GM21723 (cell line): ENCODE measurements around the gene TNFAIP1.
A peak's percentile ranks its signal among the peaks of the same experiment; 100 is the strongest.

Source experiments
- ATAC-seq: cut with Tn5 transposase; IDR thresholded peaks from one replicate; pipeline ENCODE4 v1.9.1; 2021; ENCODE audit warnings: mild to moderate bottlenecking, moderate library complexity; ENCODE audit not compliant: unreplicated experiment

The TNFAIP1 gene

DNA sequence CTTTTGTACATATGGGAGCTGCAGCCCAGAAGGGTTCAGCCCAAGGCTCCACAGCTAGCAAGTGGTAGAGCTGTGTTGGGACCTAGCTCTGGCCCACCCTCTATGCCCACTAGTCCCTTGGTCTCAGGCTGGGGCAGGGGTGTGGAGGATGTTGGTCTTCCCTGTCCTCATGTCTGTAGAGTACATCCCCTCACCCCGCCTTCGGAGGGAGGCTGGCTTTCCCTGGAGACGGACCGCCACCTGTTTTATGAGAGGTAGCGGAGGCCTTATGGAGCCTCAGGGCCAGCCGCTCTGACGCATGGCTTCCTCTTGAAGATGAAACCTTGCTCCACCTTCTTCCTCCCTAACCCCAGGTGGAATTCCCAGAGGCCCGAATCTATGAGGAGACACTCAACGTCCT, 8.4 kb downstream of the TNFAIP1 start:
- ATAC-seq, result no peak

DNA sequence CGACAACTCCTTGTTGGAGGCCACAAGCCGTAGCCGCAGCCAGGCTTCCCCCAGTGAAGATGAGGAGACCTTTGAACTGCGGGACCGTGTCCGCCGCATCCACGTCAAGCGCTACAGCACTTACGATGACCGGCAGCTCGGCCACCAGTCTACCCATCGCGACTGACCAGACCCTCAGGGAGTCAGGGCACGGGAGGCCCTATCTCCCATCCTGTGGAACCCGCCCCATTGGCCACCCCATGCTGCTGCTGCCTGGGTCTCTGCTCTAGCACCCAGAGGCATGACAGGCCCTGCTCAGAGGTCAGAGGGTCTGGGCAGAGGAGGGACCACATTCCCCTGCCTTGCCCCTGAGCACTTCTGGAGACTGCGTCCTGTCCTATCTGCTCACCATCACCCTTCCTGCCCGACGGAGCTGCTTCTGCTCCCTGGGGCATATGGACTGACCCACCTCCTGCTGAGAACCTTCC, 8.9 kb downstream of the TNFAIP1 start:
- no peak for ATAC-seq

DNA sequence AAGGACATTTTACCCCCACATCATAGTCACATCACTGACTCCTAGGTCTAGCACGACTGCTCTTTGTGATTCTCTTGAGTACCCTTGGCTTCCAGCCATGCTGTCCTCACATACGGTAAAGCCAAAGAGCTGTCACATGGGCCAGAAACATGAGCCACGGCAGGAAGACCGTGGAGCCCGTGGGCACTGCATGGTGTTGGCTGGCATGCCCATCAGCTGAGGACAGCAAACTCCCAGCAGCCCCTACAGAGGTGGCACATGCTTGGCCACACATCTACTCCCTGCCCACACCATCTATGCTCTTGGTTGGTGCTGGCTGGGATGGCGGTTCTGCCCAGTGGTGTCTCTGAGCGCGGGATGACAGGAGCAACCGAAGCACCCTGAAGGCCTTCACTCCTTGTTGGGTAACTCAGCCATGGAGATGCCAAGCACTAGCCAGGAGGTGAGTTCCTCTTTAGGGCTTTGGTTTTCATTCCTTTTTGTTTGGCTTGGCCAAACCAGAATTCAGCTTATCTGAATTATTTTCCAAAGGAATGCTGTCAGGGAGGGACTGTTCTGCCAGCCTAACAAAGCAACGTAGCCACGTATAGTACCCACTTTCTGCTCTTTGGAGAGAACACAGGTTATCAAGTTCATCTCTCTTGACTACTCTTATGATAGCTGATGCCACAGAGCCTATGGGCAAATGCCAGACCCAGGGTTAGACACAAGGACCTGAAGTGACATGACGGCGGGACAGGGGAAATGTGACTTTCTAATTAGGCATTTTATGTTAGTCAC, 10.0 kb downstream of the TNFAIP1 start:
- no peak for ATAC-seq

DNA sequence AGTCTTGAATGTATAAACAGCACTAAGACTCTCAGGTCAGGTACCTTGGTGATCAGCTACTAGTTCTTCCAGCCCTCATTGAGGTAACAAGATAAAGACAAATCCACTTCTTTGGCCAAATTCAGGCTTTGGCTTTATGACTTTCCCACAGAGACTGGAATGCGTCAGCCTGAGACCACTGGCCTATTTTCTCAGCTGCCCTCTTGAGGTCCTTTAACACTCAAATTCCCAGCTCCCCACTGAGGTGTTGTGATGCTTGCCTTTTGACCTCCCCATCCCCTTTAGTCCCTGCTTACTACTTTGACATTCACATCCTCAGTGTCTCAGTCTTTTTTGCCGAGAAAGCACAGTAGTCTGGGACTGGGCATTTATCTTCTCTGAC, 10.6 kb downstream of the TNFAIP1 start:
- ATAC-seq, result no peak

DNA sequence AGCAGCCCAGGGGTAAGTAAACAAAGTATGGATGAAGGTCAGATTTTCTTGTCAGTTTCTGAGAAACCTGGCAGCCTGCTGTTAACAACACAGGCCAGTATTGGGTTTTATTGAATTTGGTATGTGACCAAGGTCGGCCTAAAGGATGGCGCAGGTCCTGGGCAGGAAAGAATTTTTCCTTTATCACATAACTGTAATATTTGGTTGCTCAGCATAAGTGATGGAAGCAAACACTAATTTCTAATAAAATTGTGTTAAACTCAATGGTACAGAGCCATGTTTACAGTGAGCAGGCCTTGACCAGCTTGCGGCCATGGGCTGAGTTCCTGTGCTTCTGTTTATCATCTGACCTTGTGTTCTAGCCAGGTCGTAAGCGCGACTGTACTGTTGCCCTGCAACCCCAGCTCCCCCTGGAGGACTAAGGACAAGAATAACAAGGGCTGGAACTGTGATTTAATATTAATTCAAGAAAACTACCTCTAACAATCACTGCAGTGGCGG, 11.2 kb downstream of the TNFAIP1 start:
- no peak for ATAC-seq

DNA sequence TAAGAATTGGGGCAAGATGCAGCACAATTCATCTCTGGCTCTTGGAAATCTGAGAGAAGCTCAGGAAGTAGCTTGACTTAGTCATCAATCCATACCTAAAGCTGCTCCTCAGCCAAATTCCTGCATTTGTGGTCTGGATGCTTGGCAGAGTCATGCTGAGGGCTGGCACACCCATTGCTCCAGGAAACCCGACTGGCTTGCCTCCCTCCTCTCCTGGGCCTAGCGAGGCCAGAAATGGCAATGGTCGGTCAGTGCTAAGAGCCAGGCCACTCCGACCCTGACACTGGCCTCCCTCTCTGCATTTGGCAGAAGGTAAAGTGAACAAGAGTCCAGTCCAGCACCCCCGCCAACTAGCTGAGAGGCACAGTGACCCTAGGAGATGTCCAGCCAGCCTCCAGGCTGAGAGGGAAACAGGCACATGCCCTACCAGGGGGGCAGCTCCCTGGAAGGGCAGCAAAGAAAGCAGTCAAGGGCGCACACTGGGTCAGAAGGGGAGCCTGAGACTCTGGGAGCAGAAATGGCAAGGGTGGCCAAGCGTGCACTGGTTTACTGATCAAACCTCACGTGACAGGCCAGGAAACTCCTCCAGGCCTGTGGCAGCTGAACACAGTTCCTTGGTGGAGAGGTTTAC, 11.8 kb downstream of the TNFAIP1 start:
- no peak for ATAC-seq

DNA sequence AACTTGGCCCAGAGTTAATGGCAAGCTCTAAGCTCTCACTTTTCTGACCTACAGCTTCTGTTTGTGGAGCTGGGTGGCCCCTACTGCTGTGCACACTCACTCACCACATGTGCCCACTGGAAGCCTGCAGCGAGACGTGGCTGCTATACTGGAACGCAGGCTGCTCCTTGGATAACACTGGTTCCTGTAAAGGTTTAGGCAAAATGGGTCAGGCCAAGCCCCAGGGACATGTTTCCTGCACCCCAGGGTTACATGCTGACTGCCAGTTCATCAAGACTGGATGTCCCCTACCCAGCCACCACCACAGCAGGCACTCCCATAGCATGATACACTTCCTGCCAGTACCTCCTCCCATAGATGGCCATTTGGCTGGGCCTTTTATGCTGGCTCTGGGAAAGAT, 13.4 kb downstream of the TNFAIP1 start:
- ATAC-seq, result no peak

DNA sequence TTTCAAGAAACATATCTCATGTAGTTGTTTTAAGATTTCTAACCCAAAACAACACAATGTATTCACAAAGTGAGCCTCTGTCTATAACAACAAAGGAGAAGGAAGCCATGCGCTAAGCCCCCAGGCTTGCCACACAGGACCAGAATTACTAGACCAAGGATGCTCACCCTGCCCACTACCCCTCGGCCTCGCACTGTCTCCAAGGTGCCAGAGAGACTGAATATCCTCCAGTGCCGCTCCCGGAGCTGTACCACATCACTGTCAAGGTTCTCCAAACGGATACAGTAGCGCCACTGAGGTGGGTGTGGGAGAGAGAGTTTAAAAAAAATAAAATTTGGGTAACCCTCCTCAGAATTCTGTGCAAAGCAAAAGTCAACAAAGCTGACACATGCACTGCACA, 14.7 kb downstream of the TNFAIP1 start:
- no peak for ATAC-seq

DNA sequence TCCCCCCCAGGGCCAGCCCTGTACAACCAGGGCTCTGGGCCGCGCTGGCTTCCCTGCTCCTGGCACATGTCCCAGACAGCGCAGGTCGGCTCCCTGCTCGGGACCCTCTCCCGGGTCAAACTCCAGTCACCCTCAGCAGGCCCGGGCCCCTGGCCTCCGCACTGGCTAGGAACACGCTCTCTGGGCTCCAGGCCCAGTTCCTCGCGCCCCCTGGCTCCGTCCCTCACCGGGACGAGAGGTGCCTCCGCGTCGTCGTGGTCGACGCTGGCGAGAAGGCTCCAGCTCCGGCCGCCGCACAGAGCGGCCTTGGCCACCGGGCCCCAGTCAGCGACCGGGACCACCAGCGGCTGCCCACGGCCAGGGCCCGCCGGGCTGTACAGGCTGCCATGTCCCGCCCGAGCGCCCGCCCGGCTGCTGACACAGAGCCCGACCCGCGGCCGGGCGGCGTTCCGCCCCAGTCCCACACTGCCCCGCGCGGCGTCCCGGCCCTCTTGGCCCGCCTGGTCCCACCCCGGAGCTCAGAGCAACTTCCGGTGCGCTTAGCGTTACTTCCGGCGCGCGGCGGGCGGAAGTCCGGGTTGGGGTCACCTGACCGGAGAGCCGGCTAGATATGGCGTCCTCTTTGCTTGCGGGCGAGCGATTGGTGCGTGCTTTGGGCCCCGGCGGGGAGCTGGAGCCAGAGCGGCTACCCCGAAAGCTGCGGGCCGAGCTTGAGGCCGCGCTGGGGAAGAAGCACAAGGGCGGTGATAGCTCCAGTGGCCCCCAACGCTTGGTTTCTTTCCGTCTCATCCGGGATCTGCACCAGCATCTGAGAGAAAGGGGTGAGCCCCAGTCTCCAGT, 21.7 kb downstream of the TNFAIP1 start, which contains the start of gene POLDIP2:
Gene POLDIP2, minus strand, starts transcription at position 467 of the 840 bp plus-strand sequence. Its CDS starts 79 bp downstream, at position 388.
- peak; percentile 94 for ATAC-seq

DNA sequence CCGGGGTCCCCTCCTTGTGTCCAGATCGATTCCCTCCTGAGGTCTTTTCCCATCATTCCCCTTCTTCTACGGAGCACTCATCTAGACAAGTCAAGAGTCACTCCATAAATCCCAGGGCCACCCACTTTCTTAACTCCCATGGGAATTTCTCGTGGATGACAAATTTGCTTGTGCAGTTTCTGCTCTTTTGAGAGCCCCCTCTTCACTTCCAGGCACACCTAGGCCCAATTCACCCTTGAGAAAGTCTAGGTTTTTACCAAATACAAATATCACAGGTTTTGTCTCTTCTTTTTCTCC, 22.3 kb downstream of the TNFAIP1 start:
- no peak for ATAC-seq

DNA sequence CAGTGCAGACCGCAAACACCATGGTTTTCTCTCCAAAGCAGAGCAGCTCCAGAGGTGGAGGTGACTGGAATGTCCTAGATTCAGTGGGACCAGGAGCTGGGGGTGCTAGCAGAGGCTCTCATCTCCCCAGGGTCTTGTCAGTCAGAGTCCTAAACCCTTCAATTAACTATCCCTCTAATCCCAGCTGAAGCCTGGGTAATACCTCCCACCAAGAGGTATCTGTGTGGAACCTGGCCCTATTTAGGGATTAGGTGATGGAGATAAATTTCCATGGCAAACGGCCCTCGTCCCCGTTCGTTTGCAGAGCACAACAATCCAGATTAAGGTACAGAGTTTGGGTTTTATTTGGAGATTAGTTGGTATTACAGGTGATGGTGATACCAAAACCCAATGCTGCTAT, 27.6 kb downstream of the TNFAIP1 start:
- no peak for ATAC-seq

DNA sequence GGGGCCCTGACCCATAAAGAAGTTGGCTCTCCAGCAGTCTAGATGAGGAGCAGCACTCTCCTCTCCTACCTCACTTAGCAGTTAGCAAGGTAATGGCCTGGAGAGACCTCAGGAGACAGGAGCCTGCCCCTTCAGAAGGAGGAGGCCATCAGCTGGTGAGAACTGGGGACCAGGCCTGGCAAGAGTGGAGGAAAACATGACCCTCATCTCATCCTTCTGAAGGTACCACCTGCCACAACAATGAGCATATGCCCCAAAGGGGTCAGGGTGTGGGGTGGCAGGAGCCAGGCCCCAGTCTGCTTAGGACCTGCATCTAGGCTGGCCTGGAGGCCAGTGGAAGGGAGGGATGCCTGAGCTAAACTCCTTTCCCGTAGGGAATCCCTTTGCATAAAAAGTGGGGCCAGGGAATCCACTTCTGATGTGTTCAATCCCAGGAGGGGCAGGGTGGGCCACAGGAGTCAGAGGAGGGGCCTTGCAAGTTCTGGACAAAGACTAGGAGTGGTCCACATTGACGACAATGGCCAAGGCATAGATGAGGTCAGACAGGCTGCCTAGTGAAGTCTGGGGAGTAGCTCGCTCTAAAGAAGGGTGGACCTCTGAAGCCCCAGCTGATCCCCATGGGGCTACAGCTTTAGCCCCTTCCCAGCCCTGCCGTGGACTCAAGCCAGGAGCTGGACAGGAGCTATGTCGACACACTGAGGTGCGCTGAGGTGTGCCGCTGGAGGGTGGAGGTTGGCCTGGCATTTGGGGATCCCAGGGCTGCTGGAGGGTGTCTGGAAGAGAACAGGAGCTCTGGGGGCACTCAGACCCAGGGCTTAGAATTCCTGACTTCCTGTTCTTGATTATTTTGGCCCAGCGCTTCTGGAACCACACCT, 28.5 kb downstream of the TNFAIP1 start:
- ATAC-seq, result no peak

DNA sequence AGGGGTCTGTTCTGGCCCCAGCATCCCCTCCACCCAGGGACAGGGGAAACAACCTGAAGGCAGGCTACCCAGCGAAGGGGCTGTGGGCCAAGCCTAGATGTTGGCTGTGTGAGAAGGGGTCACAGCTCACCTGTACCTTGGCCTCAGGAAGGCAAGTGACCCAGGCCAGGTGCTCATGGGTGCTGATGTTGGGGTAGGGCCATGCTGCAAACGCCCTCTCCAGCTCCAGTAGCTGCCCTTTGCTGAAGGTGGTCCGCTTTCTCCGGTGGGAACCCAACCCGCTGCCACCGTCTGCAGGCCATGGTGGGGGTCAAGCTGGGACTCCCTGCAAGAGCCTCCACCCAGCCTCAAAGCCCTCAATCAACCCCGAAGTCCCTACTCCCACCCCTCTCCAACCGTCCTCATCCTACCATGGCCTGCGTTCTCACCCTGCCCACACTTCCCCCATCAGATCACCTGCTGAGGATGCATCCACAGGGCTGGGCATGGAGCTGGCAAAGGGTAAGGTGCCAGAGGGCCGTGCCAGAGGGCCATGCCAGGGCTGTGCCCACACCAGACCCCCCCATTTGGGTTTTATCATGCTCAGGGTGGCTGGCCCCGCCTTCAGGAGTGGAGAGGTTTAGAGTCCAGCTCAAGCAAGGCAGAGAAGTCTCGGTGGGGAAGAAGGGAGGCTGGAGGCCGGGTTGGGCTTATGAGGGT, 29.3 kb downstream of the TNFAIP1 start, which contains the start of gene SEBOX:
Gene SEBOX, minus strand, starts transcription at position 535 of the 699 bp plus-strand sequence. Its CDS starts 48 bp downstream, at position 487.
- no peak for ATAC-seq

DNA sequence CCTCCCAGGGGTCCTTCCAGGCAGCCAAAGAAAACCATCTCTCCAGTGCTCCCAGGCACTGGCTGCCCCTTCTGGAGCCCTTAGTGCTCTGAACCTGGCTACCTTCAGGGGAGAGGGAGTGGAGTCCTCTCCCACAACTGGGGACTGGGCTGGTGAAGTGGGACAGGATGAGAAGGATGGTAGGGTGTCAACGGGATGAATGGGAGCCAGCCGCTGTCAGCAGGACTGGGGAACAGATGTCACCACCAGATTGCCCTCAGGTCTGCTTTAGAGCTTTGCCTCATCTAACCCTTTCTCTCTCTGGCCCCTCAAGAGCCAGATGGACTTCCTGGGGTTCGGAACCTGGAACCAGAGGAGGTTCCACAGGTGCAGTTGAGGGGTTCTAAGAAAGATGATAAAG, 29.9 kb downstream of the TNFAIP1 start:
- ATAC-seq, result no peak

DNA sequence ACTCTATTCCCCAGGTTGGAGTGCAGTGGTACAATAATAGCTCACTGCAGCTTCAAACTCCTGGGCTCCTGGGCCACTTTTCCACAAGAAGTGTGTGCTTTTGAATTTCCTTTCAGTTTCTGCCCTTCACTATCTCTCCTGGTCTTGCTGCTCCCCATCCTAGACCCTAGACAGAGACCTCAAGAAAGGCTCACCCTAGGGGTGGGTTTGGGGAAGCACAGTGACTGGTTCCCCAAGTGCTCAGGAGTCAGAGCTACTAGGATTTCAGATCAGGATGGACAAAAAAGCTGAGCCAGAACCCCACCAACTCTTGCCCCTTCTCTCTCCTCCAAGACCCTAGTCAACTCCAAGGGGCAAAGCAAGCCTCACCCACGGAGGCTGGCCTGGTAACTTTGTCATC, 31.0 kb downstream of the TNFAIP1 start:
- ATAC-seq, result no peak

DNA sequence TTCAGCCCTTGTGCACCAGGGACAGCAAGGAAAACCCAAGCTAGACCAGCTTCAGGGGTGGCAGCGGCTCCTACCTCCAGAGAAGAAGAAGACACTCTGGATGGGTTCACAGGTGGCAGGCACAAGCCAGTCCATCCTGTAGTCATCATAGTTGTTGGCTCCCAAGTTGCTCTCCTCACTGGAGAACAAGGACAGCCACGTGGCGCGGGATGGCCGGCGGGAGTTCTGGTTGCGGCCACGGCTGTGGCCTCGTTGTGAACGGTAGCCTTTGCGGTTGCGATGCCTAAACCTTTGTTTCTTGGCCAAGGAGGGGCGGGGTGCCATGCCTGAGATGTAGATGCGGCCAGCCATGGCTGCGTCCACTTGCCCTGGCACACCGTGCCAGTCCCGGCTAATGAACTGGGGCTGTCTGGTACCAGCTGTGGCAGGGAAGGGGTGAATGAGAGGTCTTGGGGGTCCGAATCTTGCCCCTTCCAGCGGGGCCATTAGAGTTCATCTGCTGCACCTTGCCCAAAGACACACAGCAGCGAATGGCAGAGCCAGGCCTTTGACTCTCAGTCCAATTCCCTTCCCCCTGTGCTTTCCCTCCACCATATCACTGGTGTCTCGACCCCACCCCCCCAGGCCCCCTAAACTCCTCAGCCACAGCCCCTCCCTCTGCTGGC, 32.2 kb downstream of the TNFAIP1 start:
- ATAC-seq, result no peak

DNA sequence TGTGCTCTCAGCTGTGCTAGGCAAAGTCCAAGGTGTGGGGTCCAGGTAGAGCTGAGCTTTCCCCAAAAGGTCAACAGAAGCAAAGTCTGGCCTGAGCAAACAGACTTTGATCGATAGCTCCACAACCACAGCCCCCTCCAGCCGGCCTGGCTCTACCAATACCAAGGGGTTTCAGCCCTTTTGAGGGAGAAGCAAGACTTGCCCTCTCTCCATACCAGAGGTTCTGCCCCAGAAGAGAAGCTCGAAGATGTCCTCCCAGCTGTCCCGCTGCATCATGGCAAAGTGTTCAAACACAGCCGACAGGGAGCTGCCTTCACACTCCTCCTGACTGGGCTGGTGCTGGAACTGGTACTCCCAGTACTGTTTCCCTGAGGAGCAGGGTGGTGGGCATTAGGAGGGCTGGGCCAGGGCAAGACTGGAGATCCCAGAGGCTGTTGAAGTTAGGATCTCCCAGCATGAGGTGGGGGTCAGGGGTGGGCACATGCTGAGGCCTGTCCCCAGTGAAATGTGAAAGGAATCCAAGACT, 32.8 kb downstream of the TNFAIP1 start:
- ATAC-seq, result no peak

DNA sequence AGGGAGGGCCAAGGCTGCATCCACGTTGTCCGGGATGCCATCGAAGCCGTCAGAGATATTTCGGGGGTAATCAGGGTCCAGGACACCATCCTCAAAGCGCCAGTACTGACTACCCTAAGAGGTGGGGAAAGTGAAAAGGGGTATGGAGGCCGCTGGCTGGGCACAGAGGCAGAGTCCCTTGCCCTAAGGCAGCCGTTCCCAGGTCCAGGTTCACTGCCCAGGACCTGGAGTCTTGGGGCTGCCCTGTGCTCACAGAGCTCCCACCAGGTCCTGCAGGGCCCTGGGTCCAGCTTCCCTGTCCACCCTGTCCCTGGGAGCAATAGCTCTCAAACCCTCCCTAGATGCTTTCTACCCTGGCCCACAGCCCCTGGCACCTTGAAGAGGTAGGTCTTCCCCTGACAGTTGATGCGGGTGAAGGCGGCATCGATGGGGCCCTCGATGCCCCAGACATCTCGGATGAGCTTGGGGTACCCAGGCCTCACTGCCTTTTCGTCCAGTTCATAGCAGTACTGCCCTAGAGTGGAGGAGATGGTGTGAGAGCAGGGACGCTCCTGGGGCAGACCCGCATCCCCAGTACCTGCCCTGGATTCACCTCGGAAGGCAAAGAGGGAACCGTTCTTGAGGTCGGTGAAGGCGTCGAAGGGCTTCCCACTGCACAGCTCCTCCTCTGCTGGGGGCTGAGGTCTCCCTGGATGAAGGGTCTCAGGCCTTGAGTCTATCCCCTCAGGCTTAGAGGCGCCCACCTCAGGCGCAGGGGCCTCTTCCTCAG, 33.5 kb downstream of the TNFAIP1 start:
- ATAC-seq, result no peak
